Stimulated activated naive CD8-positive, alpha-beta T cell treated with anti-CD3 and anti-CD28 coated beads, Interleukin-15, Interleukin-2, amounts not matched to agents 100 U/mL and 50 U/mL, for 24 hours (primary cell): ENCODE measurements around the gene DGKA.
"Not testable (repeated sequence)": the region's sequence is repeated elsewhere in the genome, so short reads cannot be mapped to it uniquely, and the experiment has no call there.

Experiments used
- ATAC-seq: fragments of 150-1000 bp; cut with Tn5 transposase; one replicate; pipeline ENCODE4 v1.10.0; 2021
- DNase-seq: peaks from one replicate; pipeline ENCODE4 v3.0.0; 2021

The DGKA gene

DNA sequence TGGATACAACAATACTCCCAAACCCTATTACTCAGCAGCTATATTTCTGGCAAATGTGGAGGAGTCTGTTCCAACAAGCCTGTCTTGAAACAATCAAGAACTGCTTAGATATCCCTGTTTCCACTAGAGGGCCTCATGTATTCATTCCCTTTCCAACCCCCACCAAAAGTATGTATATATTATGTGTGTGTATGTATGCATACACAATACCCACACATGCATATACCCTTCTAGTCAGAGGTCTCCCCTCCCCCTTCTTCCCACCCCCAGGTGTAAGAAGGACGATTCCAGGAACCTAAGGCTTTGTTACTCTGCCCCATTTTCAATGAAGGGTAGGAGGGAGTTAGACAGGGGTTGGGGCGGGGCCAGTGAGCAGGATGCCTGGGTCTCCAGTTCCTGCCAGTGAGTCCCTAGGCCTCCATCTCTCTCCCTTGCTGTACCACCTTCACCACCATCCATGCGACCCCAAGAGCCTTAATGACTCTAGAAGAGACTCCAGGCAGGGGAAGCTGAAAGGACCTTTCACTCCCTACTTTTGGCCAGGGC is at the start of gene DGKA:
DGKA (plus strand) TSS at position 392 of the 546 bp plus-strand sequence. CDS start 5,342 bp downstream, outside the sequence.
- peak; percentile 82 for DNase-seq
- peak; percentile 48 for ATAC-seq

DNA sequence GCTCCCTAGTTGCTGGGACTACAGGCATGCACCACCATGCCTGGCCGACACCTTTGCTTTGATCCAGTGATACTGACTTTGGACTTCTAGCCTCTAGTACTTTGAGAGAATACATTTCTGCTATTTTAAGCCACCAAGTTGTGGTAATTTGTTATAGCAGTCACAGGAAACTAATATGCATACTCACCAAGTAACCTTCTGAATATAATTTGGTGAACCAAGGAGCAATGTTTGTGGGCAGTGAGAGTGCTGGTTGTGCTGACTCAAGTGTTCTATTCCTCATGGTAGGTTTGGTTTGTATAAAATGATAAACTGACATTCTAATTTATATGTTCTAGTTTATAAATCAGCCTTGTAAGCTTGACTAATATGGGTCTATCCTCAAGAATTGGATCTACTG is 45.8 kb upstream of the DGKA start:
- ATAC-seq: peak; percentile 61
- DNase-seq: no peak

- ATAC-seq: no peak
- no peak for DNase-seq
Observed at GRCh38 chr12:55891310-55891709, 39.7 kb upstream of the DGKA start.

- ATAC-seq (no peak), DNase-seq (no peak)
Observed at GRCh38 chr12:55893723-55894122, 37.2 kb upstream of the DGKA start.

DNA sequence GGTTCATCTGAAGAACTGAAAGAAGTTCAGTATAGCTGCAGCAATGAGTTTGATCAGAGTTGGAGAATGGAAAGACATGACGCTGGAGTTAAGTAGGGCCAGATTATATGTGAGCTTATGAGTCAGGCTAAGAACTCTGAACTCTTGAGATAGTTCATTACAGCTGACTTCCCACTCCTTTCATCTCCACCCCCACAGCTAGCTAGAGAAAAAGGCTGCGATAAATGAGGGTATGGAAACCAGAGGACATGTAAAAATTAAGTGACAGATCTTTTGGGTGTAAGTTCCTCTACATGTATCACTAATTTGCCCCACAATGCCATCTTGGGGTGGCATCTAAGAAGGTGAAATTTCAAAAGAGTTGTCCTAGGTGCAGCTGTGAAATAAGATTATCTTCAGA is 31.9 kb upstream of the DGKA start:
- DNase-seq (peak; percentile 32), ATAC-seq (peak; percentile 95)

DNA sequence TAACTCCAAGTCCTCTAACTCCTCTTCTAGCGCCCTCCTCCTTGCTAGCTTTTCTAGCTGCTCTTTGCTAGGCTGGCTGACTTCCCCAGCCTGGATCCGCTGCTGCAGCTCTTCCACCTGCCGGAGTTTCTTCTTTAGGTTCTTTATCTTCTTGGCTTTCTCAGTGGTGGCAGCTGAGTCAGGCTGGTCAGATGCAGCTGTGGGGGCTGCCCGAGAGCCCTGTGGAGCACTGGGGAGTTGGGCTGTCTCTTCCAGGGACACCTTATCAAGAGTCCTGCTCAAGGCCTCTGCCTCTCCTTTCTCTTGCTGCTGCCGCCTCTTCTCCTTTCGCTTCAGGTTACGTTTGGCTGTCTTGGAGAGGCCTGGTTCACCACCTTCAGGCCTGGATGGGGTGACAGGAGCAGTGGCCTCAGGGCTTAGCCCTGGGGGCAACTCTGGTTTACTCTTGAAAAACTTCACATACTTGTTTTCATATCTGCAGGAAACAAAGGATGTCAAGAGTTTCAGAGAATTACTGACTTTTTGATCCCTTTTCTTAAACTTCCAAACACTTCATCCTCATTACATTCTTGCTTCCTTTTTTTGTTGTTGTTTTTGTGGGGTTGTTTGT is 29.0 kb upstream of the DGKA start:
- DNase-seq: no peak
- no peak for ATAC-seq

DNA sequence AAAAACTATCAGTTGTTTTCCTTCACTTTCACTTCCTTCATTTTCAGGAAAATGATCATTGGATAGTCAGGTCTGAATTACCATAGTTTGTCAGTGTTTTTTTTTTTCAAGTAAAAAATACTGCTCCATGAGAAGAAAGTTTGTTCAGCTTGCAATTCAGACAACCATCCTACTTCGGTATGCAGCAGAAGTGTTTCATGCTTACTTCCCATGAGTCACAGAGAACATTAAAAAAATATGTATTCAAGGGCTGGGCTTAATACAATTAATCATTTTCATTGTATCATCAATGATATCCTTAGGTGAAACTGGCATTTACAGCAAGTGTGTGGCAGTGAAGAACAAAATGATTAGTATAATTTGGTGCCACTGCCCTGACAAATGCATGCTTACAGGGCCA is 24.9 kb upstream of the DGKA start:
- DNase-seq (no peak), ATAC-seq (no peak)

DNA sequence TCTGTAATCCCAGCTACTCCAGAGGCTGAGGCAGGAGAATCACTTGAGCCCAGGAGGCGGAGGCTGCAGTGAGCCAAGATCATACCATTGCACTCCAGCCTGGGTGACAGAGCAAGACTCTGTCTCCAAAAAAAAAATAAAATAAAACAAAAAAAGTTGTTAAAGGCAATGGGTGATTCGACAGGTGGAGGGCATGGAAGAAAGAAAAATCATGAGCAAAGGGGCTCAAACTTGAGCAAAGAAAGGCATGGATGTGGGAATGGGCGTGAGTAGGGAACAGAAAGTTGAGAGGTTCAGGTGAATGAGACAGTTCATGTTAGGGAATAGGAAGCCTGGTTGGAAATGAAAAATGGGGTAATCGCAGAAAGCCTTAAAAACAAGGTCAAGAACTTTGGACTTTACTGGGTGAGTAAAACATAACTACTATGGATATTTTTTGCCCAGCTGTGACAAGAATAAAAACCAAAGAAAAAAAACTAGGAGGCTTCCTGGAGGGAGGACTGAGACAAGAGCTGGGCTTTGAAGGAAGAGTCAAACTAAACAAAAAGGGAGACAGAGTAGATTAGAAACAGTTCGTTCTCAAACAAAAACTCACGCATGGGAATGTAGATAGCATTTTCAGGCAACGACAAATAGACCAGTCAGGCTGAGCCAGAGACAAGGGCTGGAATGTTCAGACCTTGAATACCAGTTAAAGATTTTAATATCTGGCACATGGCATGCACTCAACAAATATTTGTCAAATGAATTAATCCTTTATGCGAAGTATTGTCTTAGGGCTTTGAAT is 22.0 kb upstream of the DGKA start:
- DNase-seq (no peak), ATAC-seq (no peak)

- no peak for ATAC-seq
- no peak for DNase-seq
Observed at GRCh38 chr12:55909513-55909884, 21.5 kb upstream of the DGKA start.

- no peak for DNase-seq
- ATAC-seq: no peak
Observed at GRCh38 chr12:55912908-55913307, 18.1 kb upstream of the DGKA start.

DNA sequence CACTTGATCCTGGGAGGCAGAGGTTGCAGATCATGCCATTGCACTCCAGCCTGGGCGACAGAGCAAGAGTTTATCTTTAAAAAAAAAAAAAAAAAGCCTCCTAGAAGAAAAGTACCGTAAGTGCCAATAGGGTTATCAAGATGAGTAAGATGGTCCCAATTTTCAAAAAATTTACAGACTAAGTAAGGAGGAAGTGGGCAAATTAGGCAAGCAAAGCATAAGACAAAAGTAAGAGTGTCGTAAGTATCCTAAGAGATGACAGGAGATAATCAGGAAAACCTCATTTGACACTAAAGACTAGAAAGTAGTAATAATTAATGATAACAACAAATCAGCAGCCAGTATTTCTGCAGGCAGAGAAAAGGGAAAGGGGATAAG is 15.5 kb upstream of the DGKA start:
- no peak for ATAC-seq

DNA sequence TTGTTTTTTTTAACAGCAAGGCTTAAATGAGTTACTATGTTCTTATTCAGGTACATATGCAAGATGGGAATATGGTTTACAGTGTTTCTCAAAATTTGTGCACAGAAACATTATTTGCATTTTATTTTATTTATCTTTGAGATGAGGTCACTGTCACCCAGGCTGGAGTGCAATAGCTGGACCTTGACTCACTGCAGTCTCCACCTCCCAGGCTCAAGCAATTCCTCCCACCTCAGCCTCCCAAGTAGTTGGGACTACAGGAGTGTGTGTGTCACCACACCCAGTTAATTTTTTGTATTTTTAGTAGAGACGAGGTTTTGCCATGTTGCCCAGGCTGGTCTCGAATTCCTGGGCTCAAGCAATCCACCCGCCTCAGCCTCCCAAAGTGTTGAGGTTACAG is 11.9 kb upstream of the DGKA start:
- not testable (repeated sequence) for DNase-seq, ATAC-seq

More for the DNA sequence above, 15.5 kb upstream of the DGKA start:
- DNase-seq: no peak

DNA sequence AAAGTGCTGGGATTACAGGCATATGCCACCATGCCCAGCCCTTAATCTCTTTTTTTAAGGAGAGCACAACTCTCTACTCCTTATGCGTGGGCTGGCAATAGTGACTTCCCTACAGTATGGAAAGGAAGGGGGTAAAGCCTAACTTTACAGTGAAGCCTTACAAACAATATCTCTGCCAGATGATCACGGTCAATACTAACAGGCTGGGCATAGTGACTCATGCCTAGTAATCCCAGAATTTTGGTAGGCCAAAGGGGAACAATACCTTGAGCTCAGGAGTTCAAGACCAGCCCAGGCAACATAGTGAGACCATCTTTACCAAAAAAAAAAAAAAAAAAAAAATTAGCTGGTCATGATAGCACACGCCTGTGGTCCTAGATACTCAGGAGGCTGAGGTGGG is 8.8 kb upstream of the DGKA start:
- ATAC-seq (no peak), DNase-seq (no peak)

GRCh38 chr12:55923648-55924047 is 7.3 kb upstream of the DGKA start:
- ATAC-seq, DNase-seq: not testable (repeated sequence)

DNA sequence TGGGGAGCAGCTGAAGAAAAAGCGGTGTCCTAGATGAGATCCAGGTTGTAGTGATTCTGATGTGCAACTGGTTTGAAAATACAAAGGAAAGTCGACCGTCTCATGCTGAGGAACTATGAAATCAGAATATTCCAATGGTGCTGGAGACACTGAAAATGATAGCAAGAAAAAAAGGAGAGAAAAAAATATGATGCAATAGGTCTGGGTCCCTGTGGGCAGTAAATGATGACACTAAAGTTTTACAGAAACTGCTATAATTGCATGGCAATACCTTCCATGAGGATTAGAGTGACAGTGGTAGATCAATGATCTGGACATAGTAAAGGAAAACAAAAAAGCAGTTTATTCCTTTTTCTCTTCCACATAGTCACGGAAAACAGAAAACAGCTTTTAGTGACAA is 5.6 kb upstream of the DGKA start:
- DNase-seq (no peak), ATAC-seq (no peak)

DNA sequence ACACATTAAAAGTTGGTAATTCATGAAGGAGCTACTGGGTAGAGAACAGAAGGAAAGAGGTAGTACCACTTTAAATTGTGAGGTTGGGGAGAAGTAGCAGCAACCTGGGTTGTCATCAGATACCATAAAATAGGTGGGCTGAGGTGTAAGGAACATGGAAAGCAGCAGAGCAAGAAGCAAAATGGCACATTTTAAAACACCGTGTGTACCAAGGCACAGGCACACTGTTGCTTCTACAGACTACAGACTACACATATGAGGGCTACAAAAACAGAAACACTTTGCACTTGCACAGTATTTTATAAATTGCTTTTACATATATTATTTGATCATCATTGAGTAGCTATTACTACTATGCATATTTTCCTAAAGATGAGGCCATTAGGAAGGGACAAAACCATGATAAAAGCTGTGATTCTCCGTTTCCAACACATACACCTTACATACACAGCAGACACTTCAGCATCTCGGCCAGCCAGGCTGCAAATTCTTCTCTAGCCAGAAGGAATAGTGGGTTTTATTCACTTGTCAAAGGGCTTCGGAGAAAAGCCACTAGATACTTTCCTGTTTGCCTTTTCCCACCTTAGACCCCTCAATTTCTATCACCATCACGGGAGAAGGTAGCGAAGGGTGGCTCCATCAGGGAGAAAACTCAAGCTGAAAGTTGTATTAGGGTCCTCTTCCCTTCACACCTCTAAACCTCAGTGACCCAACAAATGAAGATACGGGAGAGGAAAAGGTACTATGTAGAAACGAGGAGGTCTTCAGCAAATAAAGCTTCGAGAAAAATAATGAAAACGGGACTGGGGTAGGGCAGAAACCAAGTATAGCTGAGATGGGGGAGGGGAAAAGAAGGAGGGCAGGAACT is 4.9 kb upstream of the DGKA start:
- DNase-seq (no peak), ATAC-seq (no peak)

GRCh38 chr12:55926738-55927587 is 4.0 kb upstream of the DGKA start:
- DNase-seq (peak; percentile 97), ATAC-seq (peak; percentile 50)

- peak; percentile 75 for DNase-seq
- ATAC-seq: peak; percentile 29
Observed at GRCh38 chr12:55927588-55928502, 3.1 kb upstream of the DGKA start, which contains the start of gene PYM1. Gene PYM1, minus strand, starts transcription at chr12:55927894. Its CDS starts 133 bp downstream, at chr12:55927761.

DNA sequence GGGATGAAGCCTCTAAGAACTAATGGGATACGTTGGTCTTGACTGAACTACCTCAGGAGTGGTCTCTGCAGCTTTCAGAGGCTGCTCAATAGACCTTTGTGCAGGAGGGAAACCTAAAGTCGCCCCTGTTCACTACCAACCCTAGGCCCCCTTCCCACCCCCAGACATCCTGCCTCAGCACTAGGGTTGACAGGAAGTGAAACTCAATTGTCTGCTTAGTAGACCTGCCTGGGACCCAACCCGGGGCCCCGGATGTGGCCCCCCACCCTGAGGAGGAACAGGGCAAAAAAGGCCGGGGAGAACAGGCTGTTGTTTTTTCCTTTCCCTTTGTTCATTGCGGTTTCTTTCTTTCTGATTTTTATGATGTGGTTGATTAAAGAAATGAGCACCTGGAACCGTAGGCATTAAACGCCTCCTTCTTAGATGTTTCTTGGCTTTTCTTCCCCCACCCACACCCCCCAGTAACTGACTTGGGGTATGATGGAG is 1.6 kb upstream of the DGKA start:
- DNase-seq (peak; percentile 85), ATAC-seq (peak; percentile 60)

GRCh38 chr12:55931317-55931779 is 386 bp downstream of the DGKA start:
- DNase-seq (no peak), ATAC-seq (no peak)
